HG03064 (cell line): ENCODE measurements around the gene PARVB.

ENCODE experiments used
- ATAC-seq: cut with Tn5 transposase; IDR thresholded peaks from one replicate; pipeline ENCODE4 v1.9.1; 2021; ENCODE audit warnings: low read depth; ENCODE audit not compliant: unreplicated experiment

The PARVB gene

DNA sequence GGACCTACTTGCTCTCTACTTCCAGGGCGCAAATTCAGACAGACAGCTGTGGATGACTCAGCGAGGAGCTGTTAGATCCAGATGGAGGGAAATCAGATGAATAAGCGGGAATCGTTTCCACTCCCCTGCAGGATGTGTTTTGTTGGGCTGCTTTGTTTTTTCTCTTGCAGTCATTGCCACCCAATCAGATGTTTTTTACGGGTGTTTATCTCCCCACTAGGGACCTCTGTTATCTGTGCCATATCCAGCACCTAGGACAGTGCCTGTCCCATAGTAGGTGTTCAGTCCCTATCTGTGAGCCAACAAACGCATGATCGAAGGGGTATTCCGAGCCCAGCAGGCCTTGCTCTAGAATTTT, 105.5 kb downstream of the PARVB start:
- ATAC-seq, result no peak

DNA sequence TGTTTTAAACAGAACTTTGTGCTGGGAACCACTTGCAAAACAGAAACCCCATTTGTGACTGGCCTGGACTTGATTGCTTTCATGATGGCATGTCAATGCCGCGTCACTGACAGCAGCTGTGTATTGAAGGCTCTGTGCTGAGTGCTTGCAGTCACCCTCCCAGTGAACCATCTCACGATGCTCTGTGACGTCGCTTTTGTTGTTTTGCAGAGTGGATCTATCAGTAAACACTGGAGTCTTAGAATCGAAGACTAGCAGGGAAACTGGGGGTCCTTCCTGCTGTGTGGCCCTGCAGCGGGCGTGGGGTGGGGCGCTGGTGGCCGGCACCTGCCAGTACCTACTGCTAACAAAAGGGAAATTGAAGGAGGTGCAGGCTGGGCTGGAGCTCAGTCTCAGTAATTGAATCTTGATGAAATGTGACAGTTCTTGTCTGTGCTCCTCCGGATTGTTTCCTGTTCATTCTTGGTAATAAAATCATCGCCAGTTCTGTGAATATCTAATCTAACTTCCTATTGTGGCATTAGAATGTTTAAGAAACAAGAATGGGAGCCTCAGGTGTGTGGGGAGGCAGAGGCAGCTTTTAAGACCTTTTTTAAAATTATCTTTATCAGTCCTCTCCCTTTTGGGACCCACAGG, 106.1 kb downstream of the PARVB start:
- no peak for ATAC-seq

DNA sequence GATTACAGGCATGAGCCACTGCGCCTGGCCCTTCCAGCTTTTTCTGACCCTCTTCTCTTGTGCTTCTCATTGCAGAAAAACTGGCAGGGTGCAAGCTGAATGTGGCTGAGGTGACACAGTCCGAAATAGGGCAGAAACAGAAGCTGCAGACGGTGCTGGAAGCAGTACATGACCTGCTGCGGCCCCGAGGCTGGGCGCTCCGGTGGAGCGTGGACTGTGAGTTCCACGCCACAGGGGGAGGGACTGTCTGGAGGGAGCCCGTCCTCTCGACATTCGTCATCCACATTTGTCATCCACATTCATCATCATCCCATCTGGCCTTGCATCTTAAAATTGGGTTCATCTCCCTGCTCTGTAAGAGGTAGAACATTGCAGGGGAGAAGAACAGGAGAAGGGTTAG, 107.3 kb downstream of the PARVB start:
- ATAC-seq, result no peak

DNA sequence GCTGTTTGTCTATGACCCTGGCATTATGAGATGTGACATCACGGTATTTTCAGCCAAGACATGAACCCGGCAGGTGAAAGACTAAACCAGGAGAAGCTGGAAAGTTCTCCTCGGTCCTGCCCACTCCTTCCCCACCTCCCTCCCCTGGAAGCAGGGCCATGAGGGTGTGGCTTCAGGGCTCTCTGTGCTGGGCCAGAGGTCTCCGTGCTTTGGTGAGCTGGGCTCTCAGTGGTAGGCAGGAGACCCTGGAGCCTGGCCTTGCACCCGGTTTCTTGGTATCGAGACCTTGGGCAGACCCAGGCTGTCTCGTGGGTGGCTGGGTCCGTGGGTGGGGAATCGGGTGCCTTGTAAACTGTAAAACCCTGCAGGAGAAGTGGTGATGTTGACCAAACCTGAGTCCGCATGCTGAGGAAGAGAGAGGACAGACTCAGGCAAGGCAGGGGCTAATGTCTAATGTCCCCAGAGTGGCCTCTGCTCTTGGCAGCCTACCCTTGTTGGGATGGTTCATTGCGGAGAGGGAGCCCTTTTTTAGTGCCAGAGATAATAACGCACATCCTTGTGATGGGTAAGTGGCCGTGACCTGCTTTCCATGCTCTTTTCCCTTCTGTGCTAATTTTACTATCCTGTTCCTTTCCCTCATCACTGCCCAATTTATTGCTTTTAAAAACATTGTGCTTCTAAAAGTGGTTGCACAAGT, 108.0 kb downstream of the PARVB start:
- ATAC-seq, result no peak

DNA sequence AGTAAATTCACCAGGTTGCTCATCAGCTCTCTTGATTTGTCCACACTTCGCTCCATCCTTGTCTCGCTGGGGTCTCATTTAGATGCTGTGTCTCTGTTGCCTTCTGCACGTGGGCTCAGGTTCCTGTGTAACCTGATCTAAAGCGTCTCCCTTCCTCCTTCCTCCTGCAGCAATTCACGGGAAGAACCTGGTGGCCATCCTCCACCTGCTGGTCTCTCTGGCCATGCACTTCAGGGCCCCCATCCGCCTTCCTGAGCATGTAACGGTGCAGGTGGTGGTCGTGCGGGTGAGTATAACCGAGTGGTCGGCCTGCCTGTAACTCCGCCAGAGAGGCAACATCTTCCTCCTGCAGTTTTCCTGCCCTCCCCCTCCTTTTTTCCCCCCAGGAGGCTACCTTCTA, 108.6 kb downstream of the PARVB start:
- no peak for ATAC-seq

DNA sequence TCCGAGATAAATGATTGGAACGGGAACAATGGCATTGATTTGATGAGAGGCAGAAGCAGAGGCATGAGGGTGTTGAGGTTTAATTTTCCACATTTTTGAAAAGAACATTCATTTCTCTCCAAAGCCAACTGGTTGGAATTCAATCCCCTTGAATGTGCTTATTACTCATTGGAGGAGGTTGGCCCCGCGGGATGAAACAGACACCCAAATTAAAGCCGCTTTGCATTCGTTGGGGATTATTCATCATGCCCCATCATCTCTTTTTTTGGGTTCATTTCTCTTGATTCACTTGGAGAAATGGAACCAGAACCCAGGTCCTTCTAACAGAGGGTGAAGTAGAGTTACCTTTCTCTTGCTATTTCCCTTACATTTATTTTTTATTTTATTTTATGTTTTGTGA, 109.1 kb downstream of the PARVB start:
- ATAC-seq, result no peak

DNA sequence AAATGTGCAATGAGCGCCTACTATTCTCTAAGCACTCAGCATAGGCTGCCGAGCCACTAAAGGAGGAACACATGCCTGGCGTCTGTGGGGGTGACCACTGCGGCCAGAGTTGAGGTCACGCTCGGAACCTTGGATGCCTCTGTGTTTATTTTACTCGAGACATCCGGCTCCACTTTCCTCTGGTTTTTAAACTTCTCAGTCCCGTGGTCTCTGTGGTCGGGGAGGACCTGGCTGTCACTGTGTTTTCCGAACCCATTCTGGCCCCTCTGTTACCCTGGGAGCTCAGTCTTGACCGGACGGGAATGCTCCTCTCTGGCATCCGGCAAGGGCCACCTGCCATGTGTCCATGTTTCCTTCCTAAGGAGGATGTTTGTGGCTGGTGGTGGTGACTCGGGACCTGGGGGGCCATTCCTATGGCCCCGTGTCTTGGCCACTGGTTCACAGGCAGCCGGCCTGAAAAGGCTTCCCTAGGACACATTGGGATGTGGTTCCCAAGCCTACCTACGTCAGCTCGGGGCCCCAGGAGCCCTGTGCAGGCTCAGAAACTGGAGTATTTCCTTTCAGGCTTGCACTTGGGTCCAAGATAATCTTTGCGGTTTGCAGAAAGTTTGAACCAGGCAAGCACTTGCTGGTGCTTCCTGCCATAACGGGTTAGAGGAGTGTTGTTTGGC, 109.9 kb downstream of the PARVB start:
- no peak for ATAC-seq

DNA sequence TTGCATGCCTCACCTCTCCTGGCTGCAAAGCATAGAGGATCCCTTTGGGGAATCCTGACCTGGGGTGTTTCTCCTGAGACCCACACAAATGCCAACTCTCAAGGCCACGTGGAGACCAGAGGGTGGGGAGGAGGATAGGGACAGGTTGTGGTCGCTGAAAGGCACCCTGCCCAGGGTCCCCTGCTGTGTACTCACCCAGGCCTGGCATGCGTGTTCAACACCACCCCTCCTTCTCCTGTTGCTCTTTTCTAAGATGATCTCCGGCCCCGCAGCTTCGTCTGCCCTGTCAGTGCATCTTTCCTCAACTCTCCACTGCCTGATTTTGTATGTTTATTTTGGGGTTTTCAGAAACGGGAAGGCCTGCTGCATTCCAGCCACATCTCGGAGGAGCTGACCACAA, 112.0 kb downstream of the PARVB start:
- no peak for ATAC-seq

DNA sequence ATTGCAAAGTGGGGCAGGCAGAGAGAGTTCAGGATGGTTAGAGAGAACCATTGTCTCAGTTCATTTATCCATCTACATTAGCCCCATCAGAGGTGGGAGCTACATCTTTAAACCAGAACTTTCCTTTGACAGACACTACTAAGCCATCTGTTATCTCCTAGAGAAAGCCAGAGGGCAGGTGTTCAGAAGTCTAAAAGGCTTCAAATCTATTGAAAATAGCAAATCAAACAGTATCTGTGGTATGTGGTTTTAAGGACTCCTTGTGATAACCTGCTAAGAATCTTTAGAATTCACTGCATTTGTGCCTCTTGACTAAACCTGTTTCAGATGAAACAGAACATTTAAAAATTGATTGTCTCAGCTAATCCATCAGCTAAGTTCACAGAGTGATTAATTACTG, 112.7 kb downstream of the PARVB start:
- no peak for ATAC-seq

DNA sequence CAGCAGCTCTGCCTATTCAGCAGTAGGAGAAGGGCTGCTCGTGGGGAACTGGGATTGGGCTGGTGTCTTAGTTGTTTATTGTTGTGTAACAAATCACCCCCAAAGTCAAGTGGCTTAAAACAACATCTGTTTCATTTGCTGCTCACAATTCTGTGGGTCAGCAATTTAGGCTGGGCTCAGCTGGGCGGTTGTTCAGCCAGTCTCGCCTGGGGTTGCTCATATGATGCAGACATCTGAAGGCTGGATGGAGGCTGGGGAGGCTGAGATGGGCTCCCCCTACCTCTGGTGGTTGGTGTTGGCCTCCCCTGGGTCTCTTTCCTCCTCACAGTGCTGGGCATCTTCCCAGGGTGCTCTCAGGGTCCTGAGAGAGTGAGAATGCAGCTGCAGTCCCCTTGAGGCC, 113.3 kb downstream of the PARVB start:
- ATAC-seq, result no peak

DNA sequence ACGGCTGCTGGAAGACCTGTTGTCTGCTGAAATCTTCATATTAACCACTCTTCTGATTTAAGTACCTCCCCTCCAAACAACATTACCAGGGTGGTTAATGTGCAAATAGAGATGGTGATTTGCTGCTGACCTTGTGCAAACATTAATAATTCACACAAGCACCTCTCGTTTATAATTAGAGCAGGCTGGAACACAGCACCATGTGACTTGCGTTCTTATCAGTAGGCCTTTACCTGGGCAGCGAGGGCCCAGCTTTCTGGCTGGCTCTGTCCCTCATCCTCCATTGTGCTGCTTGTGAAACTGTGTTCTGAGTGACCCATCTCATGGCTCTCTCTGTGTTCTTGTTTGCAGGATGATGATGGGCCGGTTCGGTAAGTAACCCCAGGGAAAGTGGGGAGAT, 115.7 kb downstream of the PARVB start:
- ATAC-seq, result no peak

DNA sequence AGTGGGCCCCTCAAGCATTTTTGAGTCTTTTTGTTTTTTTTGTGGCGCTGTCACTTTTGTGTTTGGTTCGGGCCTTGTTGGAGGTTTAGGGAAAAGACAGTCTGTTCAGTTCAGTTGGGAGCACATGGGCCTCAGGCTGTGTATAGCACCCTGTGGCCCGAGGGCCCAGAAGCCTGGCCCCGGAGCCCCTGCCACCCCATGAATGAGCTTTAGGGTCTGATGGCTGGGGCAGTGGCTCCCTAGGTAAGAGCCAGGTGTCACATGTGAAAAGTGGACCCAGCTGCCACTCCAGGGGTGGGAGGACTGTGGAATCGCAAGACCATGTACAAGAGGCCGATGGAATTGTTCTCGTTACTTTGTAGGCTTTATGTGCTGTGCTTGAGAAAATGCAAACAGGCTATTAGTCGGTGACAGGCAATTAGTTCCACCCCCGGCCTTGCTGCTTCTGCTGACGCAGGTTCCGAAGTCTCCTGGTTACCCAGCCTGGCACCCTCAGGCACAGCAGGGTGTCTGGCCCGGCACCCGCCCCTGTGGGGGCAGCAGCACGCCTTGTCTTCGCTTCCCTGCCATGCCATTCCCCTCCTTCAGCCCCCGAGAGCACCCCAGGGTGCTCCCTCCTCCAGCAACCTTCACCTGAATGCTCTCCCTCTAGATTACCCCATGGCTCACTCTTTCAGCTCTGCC, 118.5 kb downstream of the PARVB start:
- no peak for ATAC-seq

DNA sequence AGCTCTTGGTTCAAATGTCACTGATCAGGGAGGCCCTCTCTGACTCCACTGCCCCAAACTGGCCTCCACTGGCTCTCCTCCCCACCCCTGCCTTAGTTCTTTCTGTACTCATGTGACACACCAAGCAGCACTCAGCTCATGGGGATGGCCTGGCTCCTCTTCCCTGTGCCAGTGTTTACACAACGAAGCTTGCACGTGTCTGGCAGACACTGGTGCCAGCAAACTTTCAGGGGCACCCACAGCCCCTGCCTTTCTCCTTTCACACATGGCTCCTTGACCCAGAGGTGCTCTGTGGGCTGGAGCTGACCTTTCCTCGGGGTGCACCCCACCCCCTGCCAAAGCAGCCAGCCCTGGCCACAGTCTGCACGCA, 119.0 kb downstream of the PARVB start:
- ATAC-seq, result no peak

DNA sequence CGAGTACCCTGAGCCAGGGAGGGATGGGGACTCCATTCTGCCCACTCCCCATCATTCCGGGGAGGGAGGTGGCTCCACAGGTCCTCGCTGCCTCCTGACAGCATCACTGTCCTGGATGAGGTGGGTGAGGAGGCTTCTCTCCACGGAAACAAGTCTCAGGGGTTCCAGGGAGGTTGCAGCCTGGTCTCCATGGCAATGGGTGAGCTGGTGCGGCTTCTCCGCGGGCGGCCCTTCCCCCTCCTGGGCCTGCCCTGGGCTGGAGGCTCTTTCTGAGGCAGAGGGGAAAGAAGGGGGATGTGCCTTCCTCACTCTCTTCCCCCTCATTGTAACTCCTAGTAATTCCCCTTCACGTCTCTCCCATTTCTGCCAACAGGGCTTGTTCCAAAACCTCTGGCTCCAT, 119.5 kb downstream of the PARVB start:
- ATAC-seq, result no peak

DNA sequence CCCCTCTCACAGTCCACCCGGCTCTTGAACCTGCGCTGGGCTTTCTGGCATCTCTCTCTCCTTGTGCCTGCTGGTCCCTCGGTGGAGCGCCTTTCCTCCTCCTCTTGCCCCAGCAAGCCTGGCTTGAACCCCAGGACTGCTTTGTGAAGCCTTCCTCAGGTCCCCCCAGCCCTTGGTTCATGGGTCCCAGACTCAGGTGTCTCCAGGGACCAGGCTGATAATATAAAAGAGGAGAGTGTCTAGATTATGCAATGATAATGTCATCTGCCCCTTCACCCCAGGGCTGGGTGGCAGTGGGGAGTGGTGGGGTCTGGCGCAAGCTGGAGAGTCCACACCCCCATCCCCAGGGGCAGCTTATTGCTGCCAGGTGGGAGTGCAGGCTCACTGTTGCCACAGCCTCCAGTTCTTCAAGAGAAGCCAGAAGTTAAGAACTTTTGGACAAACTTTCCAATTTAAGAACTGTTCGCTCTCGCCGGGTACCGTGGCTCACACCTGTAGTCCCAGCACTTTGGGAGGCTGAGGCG, 120.0 kb downstream of the PARVB start:
- no peak for ATAC-seq

DNA sequence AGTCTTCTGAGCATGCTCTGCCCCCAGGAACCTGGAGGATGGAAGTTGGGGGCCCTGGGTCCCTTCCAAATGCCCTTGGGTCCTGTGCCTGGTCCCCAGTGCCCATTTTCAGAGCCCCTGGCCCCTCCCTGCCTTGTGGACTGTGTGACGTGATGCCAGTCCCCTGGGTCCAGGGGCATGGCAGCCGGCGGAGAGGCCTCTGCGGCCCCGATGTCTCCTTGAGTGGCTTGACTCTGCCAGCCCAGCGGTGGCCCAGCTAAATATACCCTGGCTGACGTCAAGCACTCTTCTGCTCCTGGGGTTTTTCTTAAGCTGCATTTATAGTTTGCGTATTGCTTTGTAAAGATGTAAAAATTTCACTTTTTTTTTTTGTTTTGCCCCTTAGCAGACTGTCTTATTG, 121.4 kb downstream of the PARVB start:
- ATAC-seq, result no peak

DNA sequence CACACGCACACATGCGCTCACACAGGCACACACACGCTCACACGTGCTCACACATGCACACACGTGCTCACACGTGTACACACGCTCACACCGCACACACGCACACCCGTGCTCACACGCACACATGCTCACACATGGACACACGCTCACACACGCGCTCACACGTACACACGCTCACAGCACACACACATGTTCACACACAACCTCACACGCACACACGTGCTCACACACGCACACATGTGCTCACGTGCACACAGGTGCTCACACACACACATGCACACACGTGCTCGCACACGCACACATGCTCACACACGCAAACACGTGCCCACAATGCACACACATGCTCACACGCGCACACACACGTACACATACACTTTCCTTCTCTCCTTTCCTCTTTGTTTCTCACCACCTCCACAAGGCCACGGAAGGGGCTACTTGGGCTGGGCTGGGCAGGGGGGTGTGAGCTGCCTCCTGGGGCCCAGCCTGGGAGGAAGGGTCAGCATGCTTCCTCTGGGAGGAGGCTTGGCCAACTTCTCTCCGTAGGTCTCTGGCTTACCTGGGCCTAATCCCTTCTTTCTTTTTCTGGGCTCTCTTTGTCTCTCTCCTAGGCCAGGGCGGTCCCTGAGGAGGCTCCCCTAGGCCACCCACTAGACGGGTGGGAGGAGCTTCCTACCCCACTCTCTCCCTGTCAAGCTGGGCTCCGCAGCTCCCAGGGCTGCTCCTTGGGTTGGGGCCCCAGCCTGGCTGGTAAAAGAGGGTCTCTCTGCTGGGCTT, 122.2 kb downstream of the PARVB start:
- no peak for ATAC-seq

DNA sequence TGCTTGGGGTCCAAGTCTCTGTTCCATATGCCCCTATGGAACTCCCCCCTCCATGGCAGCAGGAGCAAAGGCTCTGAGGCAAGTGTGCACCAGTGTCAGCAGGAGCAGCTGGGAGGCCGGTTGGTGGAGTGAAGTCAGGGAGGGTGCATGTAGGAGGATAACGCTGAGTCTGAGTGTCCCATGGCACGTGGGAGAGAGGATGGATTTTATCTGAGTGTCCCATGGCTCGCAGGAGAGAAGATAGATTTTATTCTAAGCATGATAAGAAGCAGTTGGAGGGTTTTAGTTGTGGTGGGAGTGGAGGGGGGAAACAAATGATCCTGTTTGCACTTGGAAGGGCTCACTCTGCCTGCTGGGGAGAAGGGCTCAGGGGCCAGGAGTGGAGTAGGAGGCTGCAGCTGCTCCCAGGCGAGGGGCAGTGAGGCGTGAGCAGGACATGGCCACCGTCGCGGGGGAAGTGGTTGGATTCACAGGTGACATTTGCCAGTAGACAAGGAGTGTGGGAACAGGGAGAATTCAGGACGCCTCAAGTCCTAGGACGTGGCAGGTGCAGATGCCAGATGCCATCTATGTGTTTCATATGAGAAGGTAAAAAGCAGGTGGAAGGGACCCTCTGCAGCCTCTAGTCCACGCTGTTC, 123.0 kb downstream of the PARVB start:
- no peak for ATAC-seq

DNA sequence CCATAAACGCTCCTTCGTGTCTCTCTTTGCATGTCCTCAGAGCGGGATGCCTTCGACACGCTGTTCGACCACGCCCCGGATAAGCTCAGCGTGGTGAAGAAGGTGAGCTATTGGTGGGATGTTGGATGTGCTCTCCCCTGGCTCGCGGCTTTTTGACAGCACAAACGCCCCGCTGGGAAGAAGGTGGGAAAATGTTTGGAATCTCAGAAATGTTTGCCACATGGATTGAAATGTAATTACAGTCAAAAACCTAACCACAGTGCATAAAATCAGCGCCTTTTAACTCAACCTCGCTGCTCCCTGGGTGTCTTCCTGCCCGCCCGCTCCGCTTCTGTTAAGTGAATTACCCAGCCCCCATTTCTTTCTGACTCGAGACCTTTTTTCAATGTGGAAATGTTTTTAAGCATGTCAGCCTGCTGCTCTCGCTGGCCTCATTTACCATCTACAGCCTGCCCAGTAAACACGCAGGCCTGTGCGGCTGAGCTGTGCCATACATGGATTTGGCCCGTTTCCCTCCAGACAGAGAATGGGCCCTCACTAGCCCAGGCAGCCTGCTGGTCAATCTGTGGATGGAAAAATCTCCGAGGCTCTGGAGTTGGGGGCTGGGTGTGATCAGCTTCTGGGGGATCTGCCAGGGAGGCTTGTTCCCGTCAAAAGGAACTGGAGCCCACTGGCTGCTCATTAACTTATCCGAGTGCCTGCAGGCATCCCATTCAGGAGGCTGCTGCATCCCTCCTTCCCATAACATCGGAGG, 123.9 kb downstream of the PARVB start:
- no peak for ATAC-seq

DNA sequence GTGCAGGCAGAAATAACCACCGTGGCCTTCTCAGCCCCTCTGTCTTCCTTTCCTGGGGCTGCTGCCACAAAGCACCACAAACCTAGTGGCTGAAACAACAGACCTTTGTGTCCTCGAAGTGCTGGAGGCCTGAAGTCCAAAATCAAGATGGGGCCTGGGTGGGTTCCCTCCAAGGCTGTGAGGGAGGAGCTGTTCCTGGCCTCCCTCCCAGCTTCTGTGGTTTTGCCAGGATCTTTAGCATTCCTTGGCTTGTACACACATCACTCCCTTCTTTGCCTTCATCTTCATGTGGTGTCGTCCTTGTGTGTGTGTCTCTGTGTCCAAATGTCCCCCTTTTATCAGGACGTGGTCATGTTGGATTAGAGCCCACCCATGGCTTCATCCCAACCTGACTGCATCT, 127.6 kb downstream of the PARVB start:
- no peak for ATAC-seq
